Ureter (tissue), 1 donor: ENCODE data around the gene CSTPP1. TPM values are rescaled to one million over a fixed set of nuclear protein-coding genes. Genes with fewer than 3 reads are reported as not detected.

Experiments used
- DNase-seq: peaks from one replicate; pipeline ENCODE4 v3.0.0-alpha.2; 2020; ENCODE audit warnings: low spot score
- total RNA-seq: library from RNA; stranded (reverse); gene quantifications from one replicate; pipeline ENCODE4 v1.2.4, GENCODE V29; 2023
- donor health status: DM: yes; HTN: yes; CAD: no.

The CSTPP1 gene, protein sequence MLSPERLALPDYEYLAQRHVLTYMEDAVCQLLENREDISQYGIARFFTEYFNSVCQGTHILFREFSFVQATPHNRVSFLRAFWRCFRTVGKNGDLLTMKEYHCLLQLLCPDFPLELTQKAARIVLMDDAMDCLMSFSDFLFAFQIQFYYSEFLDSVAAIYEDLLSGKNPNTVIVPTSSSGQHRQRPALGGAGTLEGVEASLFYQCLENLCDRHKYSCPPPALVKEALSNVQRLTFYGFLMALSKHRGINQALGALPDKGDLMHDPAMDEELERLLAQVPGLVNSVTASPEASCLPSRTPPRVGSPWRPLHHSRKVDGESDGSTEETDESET
- 43.0 TPM for total RNA-seq

DNA sequence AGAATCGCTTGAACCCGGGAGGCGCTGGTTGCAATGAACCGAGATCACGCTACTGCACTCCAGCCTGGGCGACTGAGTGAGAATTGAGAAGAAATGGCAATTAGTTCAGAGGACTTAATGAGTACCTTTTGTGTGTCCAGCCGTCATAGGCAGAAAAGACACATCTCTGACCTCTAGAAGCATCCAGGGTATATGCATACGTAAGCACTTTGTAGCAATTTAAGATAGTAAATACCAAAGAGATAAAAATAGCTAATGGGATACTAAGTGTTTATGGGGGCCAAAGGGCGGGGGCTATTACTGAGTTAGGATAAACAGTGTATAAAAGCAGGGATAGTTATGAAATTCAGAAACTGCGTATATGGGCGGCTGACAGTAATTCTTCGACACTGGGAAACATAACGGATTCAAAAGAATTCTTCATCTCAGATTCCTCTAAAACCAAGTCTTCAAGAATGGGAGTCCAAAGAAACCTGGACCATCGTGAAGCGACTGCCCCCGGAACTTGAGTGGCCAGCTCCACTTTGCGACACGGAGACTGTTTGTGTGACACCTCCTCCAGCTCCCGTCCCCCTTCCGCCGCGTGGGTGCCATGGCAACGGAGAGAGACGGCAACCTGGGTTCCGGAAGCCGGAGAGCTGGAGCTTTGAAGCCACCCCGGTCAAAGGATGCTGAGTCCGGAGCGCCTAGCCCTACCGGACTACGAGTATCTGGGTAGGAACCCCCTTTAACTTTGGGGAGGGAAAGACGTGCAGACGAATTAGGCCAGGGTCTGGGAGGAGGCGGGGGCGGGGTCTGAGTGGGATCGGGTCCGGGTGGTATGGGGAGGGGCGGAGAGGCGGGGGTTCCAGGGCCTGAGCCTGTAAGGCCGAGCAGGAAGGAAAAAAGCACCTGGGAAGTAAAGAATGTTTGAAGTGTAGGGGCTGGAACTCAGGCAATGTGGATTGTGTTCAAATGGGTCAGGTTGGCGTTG, at the start of gene CSTPP1:
Gene CSTPP1 (plus strand): TSS at position 624 of the 973 bp plus-strand sequence. CDS start 45 bp downstream, at position 669.
- DNase-seq = peak; percentile 95

DNA sequence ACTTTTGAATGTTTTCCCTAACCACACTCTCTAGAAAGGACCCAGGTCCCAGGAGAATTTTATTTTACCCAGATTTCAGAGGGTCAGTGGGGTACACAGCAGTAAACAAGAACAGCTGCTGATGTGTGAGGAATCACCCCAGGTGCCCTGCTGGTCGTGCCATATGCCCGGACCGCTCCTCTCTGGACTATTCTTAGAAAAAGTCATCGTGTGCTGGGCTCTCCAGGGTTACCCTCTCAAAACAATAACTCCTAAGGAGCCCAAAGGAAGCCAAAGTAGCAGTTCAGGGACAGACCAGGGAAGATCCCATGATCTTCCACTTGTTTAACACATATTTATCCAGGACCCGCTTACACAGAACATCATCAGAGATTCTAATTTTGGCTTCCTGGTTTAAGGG, 47.9 kb upstream of the CSTPP1 start:
- no peak for DNase-seq

DNA sequence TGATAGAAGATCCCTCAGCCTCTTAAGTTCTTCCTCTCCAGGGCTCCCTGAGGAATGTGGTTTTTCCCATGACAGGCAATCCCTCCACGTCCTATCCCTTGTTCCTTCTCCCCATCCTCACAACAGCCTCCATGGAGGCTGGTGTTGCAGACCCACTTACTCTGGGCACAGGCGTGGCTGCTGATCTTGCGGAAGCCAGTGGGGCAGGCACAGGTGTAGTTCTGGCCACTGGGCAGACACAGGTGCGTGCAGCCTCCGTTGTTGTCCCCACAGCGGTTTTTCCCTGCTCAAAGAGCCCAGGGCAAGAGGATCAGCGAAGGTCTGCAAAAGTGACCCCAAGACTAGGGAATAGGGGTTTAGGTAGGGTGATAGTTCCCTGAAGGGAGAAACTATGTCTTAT, 47.3 kb upstream of the CSTPP1 start:
- no peak for DNase-seq

DNA sequence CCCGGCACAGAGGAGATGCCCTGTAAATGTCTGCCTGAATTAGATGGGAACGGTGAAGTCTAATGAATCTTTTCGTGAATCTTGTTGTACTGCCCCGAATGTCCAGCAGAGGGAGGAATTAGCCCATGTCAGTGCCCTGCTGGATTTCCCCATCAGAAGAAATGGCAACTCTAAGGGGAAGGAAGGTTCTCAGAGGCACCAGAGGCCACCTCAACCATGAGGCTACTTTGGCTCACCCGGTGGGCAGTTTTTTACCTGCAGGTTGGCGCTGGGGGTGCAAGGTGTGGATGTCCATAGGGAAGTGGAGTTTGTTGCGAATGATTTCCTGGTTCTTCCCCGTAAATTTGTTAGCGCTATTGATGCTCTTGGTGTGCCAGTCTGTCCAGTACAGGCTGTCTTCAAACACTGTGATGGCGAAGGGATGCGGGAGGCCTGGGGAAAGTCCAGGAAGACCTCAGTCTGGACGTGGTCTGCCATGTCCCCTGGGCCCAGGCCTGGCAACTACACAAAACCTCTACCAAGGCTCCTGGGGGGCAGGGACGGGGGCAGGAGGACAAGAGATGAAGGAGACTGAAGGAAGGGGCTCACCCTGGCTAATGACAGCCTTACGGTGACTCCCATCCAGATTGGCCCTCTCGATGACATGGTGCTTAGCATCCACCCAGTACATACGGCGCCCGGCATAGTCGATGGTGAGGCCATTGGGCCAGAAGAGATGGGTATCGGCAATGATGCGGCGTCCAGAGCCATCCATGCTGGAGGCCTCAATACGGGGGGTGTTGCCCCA, 46.7 kb upstream of the CSTPP1 start:
- DNase-seq = peak; percentile 82

DNA sequence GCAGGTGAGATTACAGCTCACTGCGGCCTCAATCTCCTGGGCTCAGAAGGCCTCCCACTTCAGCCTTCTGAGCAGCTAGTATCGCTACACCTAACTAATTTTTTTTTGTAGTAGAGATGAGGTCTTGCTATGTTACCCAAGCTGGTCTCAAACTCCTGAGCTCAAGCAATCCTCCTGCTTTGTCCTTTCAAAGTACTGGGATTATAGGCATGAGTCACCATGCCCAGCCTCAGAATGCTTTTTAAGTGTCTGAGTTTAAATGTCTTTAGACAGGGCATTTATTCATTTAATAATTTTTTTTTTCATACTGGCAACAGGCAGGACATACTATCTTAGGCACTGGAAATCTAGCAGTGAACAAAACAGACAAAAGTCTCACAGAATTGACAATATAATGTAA, 45.9 kb upstream of the CSTPP1 start:
- DNase-seq = no peak

DNA sequence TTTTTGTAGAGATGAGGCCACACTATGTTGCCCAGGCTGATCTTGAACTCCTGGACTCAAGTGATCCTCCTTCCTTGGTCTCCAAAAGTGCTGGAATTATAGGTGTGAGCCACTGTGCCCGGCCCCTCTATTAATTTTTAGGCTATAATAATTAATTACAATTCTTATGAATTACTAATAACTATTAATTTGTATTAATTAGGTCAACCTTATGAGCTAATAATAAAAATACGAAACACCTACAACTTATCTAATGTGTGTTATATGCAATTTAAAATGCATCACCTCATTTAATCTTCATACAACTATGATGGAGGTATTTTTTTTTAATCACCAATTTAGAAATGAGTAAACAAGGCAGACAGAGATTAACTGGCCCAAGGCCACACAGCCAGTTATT, 44.5 kb upstream of the CSTPP1 start:
- DNase-seq = no peak

DNA sequence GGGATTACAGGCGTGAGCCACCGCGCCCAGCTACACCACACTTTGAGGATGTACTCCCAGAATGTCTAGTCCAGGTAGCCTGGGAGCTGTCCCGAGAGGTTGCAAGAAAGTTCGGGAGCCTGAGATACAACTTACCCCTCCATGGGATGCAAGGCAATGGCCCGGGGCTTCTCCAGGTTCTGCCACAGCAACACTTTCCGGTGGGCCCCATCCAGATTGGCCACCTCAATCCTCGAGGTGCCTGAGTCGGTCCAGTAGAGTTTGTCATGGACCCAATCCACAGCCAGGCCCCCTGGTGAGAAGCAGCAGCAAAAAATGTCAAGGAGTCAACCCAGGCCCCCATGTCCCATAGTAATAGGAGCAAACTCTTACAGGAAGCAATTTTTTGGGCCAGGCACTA, 43.7 kb upstream of the CSTPP1 start:
- no peak for DNase-seq

DNA sequence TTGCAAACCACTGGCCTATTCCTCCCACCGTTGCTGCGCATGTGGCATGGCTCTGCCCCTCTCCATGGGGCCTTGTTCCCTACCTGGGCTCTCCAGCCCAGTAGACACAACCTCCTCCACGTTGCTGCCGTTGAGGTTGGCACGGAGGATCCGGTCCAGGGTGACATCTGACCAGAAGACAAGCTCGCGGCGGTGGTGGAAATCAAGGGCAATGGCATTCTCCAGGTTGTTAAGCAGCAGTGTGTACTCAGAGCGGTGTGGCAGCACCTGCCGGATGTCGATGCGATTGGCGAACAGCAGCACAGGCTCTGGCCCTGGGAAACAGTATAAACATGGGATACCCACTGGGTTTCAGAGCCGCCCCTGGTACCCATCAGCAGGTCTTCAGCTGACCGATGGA, 42.1 kb upstream of the CSTPP1 start:
- no peak for DNase-seq

DNA sequence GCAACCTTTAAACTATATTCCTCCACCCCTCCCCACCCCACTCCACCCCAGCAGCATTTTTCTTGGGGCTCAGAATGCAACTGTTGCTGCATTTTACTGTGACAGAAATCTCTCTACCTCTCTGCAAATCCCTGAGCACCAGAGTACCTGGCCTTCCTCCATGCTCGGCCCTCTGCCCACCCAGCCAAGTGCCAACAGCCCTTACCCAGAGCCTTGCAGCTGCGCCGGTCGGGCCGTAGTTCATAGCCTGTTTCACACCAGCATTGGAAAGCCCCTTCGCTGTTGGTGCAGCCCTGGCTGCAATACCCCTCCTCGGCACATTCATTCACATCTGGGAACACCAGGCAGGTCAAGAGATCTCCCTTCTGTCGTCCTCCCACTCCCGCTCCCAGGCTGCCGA, 41.6 kb upstream of the CSTPP1 start:
- DNase-seq = no peak

DNA sequence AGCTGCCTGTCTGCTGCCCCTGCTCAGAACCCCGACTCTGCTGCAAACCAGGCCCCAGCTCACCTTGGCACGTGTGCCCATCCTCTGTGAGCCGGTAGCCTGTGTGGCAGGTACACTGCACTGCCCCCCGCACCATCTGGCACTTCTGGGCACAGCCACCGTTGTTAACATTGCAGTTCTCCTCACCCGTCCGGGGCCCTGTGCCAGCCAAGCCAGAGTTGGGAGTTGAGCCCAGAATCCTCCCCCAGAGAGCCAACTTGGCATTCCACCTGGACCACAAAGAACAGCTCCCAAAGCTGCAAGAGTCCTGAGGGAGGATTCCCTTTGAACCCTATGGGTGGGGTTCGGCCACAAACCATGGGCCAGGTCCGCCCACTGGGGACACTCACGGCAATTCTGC, 40.7 kb upstream of the CSTPP1 start:
- peak; percentile 55 for DNase-seq

DNA sequence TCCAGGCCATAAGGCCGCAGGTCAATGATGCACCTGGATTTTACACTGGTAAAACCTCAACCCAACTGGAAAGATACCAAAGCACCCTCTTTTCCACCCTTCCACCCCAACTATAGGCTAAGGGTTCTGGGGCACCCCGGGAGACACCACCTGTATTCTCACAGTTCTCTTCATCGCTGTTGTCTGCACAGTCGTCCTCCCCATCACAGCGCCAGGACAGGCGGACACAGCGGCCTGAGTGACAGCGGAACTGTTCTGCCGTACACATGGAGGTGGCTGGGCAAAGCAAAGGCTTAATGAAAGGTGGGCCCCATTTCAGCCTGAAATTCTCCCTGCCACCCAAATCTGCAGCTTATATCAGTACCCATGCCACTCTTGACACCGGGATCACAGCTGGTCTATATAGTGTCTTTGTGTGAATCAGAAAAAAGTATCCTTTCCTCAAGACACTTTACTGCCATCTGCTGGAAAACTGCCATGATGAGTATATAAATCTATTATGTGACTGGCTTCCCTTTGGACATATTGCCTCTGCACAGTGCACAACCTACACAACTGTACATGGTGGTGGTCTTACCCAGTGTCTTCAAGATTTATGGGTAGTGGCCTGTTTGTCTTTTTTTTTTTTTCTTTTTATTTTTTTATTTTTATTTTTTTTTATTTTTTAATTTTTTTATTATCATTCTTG, 39.7 kb upstream of the CSTPP1 start:
- DNase-seq = no peak

DNA sequence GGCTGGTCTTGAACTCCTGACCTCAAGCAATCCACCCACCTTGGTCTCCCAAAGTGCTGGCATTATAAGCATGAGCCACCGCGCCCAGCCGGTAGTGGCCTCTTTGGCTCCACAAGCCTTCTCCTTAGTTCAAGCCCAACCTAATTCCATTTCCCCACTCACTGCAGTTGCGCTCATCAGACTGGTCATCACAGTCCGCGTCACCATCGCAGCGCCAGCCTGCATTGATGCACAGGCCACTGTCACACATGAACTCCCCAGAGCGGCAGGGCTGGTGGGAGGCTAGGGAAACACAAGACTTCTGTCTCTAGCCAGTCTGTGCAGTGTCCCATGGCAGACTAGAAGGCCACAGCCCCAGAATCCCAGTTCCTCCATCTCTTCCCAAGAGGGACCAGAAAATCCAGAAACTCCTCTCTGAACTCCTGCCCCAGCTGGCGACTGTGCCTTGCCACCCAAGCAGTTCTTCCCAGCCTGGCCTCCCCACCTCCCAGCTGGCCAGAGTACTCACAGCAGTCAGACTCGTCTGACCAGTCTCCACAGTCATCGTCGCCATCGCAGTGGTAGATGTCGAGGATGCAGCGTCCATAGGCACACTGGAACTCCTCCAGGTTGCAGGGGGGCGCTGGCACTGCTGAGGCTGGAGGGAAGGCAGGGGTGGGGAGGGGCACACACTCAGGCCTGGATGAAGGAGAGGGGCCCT, 38.0 kb upstream of the CSTPP1 start:
- peak; percentile 65 for DNase-seq

DNA sequence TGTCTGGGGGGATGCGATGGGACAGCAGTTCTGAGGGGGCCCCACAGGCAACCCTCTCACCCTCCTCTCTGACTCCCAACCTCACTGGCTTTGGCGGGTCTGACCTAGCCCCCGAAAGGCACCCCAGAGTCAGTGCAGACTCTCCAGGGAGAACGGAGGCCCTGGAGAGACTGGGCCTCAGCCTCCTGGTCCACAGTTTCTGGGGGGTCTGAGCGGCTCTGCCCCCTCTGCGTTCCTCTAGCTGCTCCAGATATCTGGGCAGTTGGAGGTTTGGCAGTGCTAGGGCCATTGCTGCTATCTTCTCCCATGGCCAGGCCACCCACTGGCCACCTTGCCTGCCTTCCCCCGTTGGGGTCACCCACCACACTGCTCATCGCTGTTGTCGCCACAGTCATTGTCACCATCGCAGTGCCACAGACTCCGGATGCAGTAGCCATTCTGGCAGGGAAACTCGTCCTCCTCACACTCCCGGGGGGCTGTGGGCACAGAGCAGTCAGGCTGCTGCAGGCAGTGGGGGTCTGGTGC, 37.0 kb upstream of the CSTPP1 start:
- no peak for DNase-seq

DNA sequence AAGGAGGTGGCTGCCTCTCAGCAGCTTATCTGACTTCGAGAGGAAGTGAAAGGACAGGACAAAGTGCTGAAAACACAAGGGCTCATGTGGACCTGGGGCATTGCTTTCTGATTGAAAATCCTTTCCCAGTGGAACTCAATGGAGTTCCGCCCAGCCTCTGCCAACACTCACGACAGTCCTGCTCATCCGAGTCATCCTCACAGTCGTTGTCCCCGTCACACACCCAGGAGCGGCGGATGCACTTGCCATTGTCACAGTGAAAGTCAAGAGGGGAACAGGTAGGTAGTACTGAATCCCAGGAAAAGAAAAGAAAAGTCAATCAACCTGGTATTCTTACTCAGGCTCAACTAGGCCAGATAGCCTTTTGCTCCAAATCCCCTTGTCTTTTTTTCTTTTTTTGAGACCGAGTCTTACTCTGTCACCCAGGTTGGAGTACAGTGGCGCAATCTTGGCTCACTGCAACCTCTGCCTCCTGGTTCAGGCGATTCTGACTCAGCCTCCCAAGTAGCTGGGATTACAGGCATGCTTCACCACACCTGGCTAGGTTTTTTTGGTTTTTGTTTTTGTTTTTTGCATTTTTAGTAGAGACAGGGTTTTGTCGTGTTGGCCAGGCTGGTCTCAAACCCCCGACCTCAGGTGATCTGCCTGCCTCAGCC, 36.3 kb upstream of the CSTPP1 start:
- no peak for DNase-seq

DNA sequence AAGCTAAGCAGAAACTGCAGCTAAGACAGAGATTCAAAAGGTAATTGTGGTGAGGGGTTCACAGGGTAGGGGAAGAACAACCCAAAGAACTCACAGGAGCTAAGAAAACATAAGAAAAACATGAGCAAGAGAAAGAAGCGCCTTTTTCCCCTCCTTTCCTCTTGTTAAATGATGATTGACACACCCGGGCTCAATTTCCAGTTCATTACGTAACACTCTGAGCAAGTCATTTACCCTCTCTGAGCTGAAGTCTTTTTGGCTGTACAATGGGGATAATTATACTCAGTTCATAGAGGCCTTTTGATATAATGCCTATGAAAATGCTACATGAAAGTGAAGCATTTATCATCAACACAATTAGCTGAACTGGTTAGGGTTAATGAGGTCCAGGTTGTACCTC, 35.4 kb upstream of the CSTPP1 start:
- DNase-seq = no peak

DNA sequence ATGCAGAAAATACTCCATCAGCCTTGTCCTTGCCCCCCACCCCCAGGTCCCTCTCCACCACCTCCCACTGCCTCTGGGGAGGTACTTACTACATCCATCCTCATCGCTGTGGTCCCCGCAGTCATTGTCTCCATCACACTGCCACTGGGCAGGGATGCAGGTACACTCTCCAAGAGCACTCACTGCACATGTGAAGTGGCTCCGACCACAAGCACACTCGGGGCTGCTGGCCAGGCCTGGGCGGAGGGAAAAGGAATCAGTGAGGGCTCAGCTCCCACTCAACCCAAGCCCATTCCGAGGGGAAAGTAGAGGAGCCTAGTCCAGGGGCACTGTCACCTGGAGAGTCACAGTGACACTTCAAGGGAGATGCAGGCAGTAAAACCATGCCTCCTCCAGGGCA, 33.9 kb upstream of the CSTPP1 start:
- DNase-seq = no peak

DNA sequence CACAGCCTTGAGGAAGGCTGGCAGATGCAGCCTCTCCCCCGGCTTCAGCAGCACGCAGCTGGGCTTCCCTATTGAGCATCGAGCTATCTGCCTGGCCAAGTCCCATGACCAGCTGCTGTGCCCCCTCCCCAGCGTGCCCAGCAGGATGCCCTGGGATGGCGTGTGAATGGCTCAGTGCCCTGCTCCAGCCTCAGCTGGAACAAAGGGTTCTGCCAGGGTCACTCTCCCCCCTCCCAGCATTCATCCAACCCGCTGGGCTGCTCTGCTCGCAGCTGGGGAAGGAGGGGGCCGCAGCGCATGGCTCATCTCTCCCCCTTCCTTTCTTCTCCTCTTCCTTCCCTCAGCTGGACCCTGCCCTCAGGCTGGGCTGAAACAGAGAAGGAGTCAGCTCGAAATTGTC, 32.7 kb upstream of the CSTPP1 start:
- no peak for DNase-seq

DNA sequence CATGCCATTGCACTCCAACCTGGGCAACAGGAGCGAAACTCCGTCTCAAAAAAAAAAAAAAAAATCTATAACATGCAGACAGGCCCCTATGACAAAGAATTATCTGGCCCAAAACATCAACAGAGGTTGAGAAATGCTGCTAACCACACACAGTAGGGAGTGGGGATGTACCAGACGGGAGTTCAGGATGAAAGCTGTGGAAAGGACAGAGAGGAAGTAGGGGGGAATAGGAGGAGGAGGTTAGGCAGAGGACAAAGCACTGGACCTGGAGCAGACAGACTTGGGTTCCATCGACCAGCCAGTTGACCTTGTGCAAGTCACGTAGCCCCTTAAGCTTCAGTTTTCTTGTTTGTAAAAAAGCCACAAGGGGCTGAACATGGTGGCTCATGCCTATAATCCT, 30.8 kb upstream of the CSTPP1 start:
- no peak for DNase-seq

DNA sequence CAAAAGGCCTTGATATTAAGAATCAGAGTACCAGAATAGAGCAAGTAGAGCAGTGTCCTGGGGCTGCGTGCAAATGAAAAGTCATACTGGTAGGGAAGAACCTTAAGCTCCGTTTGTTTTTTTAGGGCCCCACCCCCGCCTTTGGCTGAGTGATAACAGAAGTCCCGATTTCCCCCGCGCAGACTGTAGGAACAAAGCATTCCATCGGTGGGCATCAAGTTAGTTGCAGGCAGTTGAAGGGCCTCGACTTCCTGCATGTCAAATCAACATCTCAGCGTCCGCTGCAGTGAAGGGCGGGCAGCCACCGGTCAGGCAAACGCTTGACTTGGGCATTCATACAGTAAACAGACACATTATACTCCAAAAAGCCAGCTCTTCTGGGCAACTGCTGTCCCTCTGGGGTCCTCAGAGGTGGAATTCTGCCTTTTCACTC, 29.9 kb upstream of the CSTPP1 start:
- DNase-seq = no peak

DNA sequence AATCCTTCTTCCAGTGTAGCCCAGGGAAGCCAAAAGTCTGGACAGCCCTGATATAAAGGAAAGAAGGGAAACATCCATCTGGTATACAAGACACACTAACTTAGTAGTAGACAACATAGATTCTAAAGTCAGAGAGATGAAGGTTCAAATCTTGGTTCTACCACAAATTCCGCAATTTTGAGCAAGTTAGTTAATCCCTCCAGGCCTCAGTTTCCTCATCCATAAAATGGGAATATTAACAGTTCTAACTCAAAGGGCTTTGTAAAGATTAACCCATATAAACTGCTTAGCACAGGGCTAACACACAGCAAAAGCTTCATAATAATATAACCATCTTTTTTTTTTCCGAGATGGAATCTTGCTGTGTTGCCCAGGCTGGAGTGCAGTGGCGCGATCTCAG, 29.0 kb upstream of the CSTPP1 start:
- no peak for DNase-seq
